ENCODE measurements around the gene APBA2.

Gene APBA2

DNA sequence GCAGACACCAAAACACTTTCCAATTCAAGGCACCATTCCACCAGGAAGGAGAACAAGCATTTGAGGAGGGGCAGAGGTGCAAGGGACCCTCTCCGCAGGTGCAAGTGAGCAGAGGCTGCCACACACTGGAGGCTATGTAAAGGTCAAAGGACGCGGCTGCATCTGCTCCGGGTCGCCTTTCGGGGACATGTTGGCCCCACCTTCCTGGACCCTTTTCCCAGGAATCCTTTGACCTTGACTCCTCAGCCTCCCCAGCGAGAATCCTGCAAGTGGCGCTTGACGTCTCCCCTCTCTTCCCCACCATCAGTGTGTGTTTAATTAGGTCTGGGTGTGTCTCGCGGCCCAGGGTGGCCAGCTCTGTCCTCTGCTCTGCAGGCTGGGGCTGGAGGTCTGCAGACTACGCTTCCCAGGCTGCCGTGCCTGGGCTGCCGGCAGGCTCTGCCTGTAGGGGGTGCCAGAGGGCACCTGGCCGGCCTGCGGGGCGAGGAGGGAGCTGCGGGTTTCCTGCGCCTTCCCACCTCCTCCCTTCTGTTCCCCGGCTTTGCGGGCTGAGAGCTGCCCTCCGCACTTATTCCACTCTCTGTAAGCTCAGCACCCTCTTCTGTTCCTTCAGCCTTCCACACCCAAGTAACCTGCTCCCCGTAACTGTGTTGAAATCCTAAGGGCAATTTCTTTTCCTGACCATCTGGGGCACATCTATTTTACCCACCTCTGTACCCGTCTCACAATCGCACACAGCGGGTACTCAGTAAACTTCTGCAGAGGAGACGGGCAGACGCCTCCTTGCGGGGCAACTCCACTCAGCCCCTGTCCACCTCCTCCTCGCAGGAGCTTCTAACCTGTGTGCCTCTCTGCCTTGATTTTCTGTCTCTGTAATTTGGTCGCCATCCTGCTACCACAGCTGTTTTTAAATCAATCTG is 254.0 kb downstream of the APBA2 start:
- TF ChIP-seq, protein P1, sequence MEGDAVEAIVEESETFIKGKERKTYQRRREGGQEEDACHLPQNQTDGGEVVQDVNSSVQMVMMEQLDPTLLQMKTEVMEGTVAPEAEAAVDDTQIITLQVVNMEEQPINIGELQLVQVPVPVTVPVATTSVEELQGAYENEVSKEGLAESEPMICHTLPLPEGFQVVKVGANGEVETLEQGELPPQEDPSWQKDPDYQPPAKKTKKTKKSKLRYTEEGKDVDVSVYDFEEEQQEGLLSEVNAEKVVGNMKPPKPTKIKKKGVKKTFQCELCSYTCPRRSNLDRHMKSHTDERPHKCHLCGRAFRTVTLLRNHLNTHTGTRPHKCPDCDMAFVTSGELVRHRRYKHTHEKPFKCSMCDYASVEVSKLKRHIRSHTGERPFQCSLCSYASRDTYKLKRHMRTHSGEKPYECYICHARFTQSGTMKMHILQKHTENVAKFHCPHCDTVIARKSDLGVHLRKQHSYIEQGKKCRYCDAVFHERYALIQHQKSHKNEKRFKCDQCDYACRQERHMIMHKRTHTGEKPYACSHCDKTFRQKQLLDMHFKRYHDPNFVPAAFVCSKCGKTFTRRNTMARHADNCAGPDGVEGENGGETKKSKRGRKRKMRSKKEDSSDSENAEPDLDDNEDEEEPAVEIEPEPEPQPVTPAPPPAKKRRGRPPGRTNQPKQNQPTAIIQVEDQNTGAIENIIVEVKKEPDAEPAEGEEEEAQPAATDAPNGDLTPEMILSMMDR (IDR thresholded peaks at IDR 0.05; ENCODE audit: extremely low read depth, missing control alignments), result peak; percentile 87
- peak; percentile 87 for DNase-seq (ENCODE audit: low spot score)

DNA sequence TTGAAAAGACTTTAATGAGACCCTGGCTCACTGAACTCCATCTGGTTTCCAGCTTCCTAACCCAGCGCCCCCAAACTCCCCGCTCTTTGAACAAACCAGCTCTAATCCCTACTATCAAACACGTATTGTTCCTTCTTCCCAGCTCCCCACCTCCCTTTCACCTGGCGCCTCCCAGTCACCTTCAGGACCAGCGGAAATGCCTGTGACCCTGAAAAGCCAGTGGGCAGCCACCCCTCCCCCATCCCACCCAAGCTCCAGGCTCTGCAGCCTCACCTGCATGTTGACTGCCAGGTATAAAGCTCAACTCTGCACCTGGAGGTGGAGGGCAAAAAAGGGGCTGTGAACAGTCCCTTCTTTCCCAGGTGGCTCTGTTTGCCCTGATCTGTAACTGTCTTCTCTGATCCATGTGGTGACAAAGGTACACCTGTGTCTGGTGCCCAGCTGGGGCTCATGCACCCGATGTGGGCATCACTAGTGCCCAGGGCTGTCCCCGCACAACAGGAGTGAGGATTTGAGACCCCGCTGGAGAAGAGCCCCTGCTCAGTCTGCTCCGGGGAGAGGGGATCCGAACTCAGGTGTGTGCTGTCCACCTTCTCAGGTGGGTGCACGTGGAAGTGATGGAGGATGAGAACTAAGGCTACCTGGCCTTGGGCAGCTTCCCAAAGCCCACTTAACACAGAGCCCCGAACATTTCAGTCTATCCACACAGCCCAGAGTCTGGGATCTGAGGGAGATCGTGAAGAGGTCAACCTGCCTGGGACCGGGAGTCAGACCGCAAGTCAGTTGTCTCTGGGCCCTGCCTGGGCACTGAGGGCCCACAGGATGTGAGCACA is 254.9 kb downstream of the APBA2 start:
- TF ChIP-seq, protein P1 (IDR thresholded peaks at IDR 0.05; ENCODE audit: extremely low read depth, missing control alignments), result no peak

DNA sequence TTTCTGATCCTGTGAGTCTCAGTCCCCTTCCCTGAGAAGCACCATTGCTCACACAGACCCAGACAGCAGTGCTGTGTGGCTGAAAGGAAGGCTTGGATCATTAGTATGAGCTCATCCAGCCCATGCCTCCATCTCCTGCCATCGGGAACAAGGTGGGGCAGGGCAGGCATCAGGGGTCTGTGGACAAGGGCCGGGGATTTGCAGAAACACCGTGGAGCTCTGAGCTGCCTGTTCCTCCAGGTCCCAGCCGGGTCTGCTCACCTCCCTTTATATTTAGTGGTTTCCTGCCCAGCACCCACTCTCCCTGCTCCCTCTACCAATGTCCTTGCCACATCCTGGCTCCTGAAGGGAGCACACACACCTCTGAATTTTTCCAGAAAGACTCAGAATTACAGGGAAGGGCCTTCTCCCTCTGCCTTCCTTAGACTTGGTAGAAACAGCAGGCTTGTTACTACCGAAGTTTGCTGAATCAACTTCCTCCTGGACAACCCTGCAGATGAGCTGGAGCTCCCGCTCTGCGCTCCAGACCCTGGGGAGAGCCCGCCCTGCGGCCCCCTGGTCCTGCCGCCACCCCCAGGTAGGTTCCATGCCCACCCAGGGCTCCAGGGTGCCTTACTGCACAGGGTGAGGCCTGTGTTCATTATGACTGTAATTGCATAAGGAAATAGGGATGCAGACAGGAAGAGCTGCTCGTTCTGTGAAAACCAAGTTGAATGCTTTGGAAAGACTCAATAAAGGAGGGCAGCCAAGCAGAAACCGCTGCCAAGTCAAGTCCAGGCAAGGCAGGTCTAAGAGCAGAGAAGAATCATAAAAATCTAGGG is 255.7 kb downstream of the APBA2 start:
- DNase-seq (ENCODE audit: low spot score), result no peak
- TF ChIP-seq, protein P1 (IDR thresholded peaks at IDR 0.05; ENCODE audit: extremely low read depth, missing control alignments), result no peak

More for the DNA sequence above, 254.9 kb downstream of the APBA2 start:
- no peak for DNase-seq (ENCODE audit: low spot score)

DNA sequence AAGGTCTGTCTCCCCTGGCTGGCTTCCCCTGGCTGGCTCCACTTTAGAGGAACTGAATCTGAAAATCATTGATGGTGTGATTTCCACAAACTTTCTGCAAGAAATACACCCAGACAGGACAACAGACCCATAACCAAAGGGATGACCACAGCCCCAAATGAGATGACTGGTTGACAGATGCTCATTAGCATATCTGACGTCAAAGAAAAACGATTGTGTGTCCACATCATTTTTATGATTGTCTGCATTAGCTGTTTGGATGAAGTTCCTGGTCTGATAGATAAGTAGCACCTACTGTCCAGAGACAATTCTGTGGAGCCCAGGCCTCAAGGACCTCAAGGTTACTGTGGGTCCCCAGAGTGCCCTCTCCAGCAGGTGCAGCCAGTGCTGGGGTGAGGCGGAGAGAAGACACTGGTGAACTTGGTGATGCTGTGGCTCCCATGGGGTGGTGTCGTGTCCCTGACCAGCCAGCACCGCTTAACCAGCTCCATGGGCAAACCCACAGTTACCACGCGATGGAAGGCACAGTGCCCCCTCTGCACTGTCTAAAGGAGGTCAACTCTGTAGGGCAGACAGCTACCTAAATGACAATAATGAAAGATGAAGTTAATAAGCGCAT is 256.5 kb downstream of the APBA2 start:
- TF ChIP-seq, protein P1 (IDR thresholded peaks at IDR 0.05; ENCODE audit: extremely low read depth, missing control alignments), result no peak
- no peak for DNase-seq (ENCODE audit: low spot score)

DNA sequence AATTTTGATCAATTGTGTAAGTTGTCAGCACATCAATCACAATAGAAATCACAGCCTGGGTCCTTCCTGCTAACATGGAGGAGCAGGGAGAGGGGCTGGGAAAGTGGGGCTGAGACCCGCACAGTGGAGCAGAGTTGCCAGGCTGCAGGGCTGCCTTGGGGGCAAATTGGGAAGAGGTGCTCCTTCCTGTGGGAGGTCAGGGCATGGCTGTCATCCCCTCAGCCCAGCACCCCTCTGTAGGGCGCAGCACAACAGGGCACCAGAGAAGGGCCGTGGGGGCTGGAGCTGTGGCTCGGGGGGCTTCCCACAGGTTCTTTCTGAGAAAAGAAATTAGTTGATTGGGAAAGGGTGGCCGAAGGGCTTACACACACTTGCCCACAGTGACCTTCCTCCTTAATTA is 257.5 kb downstream of the APBA2 start:
- TF ChIP-seq, protein P1 (IDR thresholded peaks at IDR 0.05; ENCODE audit: extremely low read depth, missing control alignments), result no peak
- DNase-seq (ENCODE audit: low spot score), result no peak

DNA sequence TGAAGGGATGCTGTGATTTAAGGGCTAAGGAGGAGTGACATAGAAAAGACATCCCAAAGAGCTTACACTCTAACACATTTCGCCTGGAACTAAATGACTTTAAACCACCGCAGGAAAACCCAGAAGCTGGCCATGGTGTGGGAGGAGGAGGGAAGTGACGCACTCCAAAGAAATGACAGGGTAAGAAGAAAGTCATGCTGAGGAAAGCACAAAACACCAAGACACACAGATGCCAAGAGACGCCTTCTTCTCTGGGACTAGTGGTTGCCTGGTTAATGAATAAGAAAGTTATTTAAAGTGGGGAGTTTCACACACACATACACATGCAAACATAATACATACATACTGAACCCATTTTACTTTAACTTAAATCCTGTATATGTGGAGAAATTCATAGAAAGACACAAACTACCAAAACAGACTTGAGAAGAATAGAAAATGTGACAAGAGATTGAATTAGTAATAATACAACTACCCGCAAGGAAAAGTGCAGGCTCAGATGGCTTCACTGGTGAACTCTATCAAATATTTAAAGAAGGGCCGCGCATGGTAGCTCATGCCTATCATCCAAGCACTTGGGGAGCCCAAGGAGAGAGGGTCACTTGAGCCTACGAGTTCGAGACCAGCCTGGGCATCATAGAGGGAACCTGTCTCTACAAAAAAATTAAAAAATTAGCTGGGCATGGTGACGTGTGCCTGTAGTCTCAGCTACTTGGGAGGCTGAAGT is 258.3 kb downstream of the APBA2 start:
- no peak for DNase-seq (ENCODE audit: low spot score)
- TF ChIP-seq, protein P1 (IDR thresholded peaks at IDR 0.05; ENCODE audit: extremely low read depth, missing control alignments), result no peak

All from GM20000 (cell line).